Measurements from ENCODE around the gene RETN.

The RETN gene

GRCh38 chr19:7632340-7633203, 36.3 kb upstream of the RETN start:
- H3K4me3 ChIP-seq (ENCODE audit: low read depth, low read length) = no peak overlapping the region
- no peak for DNase-seq (ENCODE audit: low read depth)
- in situ Hi-C loops (cut with HindIII; ENCODE audit: low sequenced_read_pairs) = no loop called here
- no peak for TF ChIP-seq CTCF (IDR thresholded peaks at IDR 0.05; ENCODE audit: low read depth, low read length, missing control alignments)

- no peak for TF ChIP-seq CTCF (IDR thresholded peaks at IDR 0.05; ENCODE audit: low read depth, low read length, missing control alignments)
- in situ Hi-C loops (cut with HindIII; ENCODE audit: low sequenced_read_pairs) = no loop called here
- H3K4me3 ChIP-seq (ENCODE audit: low read depth, low read length) = no peak within 1 kb of the TSS
- DNase-seq (ENCODE audit: low read depth) = no peak
Measured at GRCh38 chr19:7633698-7634097, 35.2 kb upstream of the RETN start, which contains the start of gene PCP2. TSS of gene PCP2 (minus strand) at chr19:7633719. CDS start at chr19:7633457, 262 bp downstream.

- H3K4me3 ChIP-seq (ENCODE audit: low read depth, low read length) = no peak overlapping the region
- in situ Hi-C loops (cut with HindIII; ENCODE audit: low sequenced_read_pairs) = no loop called here
- DNase-seq (ENCODE audit: low read depth) = no peak
- TF ChIP-seq CTCF (IDR thresholded peaks at IDR 0.05; ENCODE audit: low read depth, low read length, missing control alignments) = no peak
Measured at GRCh38 chr19:7635670-7636069, 33.2 kb upstream of the RETN start.

- no peak overlapping the region for H3K4me3 ChIP-seq (ENCODE audit: low read depth, low read length)
- no peak for TF ChIP-seq CTCF (IDR thresholded peaks at IDR 0.05; ENCODE audit: low read depth, low read length, missing control alignments)
- in situ Hi-C loops (cut with HindIII; ENCODE audit: low sequenced_read_pairs) = no loop called here
- no peak for DNase-seq (ENCODE audit: low read depth)
Measured at GRCh38 chr19:7636317-7636690, 32.5 kb upstream of the RETN start.

GRCh38 chr19:7636691-7637373, 32.0 kb upstream of the RETN start, which contains the start of gene STXBP2:
TSS of gene STXBP2 (plus strand) at chr19:7637110. CDS start at chr19:7637150, 40 bp downstream.
- H3K4me3 ChIP-seq (ENCODE audit: low read depth, low read length) = peak within 1 kb of the TSS; percentile 29
- no peak for TF ChIP-seq CTCF (IDR thresholded peaks at IDR 0.05; ENCODE audit: low read depth, low read length, missing control alignments)
- DNase-seq (ENCODE audit: low read depth) = no peak
- in situ Hi-C loops (cut with HindIII; ENCODE audit: low sequenced_read_pairs) = no loop called here

GRCh38 chr19:7637374-7638256, 31.2 kb upstream of the RETN start:
- H3K4me3 ChIP-seq (ENCODE audit: low read depth, low read length) = peak overlapping the region; percentile 29
- no peak for TF ChIP-seq CTCF (IDR thresholded peaks at IDR 0.05; ENCODE audit: low read depth, low read length, missing control alignments)
- no peak for DNase-seq (ENCODE audit: low read depth)
- in situ Hi-C loops (cut with HindIII; ENCODE audit: low sequenced_read_pairs) = no loop called here

Measured in astrocyte of the cerebellum (primary cell).